Measurements from ENCODE around the gene SLC28A1.

The SLC28A1 gene

GRCh38 chr15:84883916-84884781 is at the start of gene SLC28A1:
Gene SLC28A1, plus strand, starts transcription at chr15:84884662. Its CDS starts 3,099 bp downstream, at chr15:84887761.
- DNase-seq = no peak

- no peak for DNase-seq
These were observed 49.5 kb upstream of the SLC28A1 start for GRCh38 chr15:84834969-84835368.

- DNase-seq = no peak
These were observed 48.7 kb upstream of the SLC28A1 start for GRCh38 chr15:84835661-84836337.

- no peak for DNase-seq
These were observed 47.6 kb upstream of the SLC28A1 start for GRCh38 chr15:84836844-84837243.

- DNase-seq = no peak
These were observed 44.7 kb upstream of the SLC28A1 start for GRCh38 chr15:84839714-84840113.

GRCh38 chr15:84840255-84840654 is 44.2 kb upstream of the SLC28A1 start:
- DNase-seq = no peak

- no peak for DNase-seq
These were observed 43.6 kb upstream of the SLC28A1 start for GRCh38 chr15:84840741-84841429.

- no peak for DNase-seq
These were observed 41.7 kb upstream of the SLC28A1 start for GRCh38 chr15:84842781-84843180.

GRCh38 chr15:84844964-84845363 is 39.5 kb upstream of the SLC28A1 start:
- no peak for DNase-seq

- DNase-seq = peak; percentile 3
These were observed 38.8 kb upstream of the SLC28A1 start for GRCh38 chr15:84845631-84846030.

GRCh38 chr15:84846269-84846668 is 38.2 kb upstream of the SLC28A1 start:
- no peak for DNase-seq

GRCh38 chr15:84847382-84847781 is 37.1 kb upstream of the SLC28A1 start:
- DNase-seq = no peak

- no peak for DNase-seq
These were observed 32.2 kb upstream of the SLC28A1 start for GRCh38 chr15:84852212-84852611.

GRCh38 chr15:84855136-84855535 is 29.3 kb upstream of the SLC28A1 start:
- no peak for DNase-seq

- DNase-seq = no peak
These were observed 28.7 kb upstream of the SLC28A1 start for GRCh38 chr15:84855765-84856164.

- no peak for DNase-seq
These were observed 27.6 kb upstream of the SLC28A1 start for GRCh38 chr15:84856731-84857417.

- no peak for DNase-seq
These were observed 27.0 kb upstream of the SLC28A1 start for GRCh38 chr15:84857418-84858004.

GRCh38 chr15:84858231-84858630 is 26.2 kb upstream of the SLC28A1 start:
- DNase-seq = no peak

GRCh38 chr15:84859144-84859543 is 25.3 kb upstream of the SLC28A1 start:
- no peak for DNase-seq

GRCh38 chr15:84859651-84860050 is 24.8 kb upstream of the SLC28A1 start:
- no peak for DNase-seq

- DNase-seq = no peak
These were observed 22.7 kb upstream of the SLC28A1 start for GRCh38 chr15:84861781-84862180.

GRCh38 chr15:84862214-84862975 is 22.1 kb upstream of the SLC28A1 start:
- DNase-seq = no peak
